ENCODE data around the gene SETSIP. TPM values are rescaled to one million over a fixed set of nuclear protein-coding genes. Genes with fewer than 3 reads are reported as not detected.
"Not testable (repeated sequence)": the region's sequence is repeated elsewhere in the genome, so short reads cannot be mapped to it uniquely, and the experiment has no call there.

The SETSIP gene
- total RNA-seq, 2 experiments from 2014 or later: not detected

DNA sequence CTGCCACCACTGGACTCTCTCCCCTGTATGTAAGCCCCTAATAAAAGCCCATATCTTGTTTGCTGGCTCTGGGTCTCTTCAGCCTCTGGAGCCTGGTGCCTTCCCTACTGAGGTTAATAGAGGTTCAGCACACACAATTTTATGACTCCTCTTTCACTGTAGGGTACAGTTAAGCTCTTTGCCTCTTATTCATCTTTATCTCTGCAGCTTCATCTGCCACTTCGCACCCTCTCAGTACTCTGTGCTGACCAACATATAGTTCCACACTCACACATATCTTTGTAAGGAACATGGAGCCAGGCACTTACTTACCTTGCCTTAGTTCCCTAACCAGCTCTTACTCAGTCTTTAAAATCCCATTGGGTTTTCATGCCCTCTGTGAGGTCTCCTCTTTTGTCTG lies 9.4 kb upstream of the SETSIP start:
- DNase-seq: no peak
- H3K9me3 Mint-ChIP-seq: peaks cover 14% of the 10 kb centered on the region
- ChIA-PET POLR2A (no interaction called here), CTCF (no interaction called here)
- no peaks in the 10 kb centered on the region for H3K27me3 Mint-ChIP-seq
- H3K36me3 Mint-ChIP-seq (ENCODE audit: low read depth): peaks cover 11% of the 10 kb centered on the region
- no peak overlapping the region for H3K4me3 Mint-ChIP-seq
- H3K4me1 Mint-ChIP-seq: peaks cover 17% of the 10 kb centered on the region
- H3K27ac Mint-ChIP-seq: no peak overlapping the region

DNA sequence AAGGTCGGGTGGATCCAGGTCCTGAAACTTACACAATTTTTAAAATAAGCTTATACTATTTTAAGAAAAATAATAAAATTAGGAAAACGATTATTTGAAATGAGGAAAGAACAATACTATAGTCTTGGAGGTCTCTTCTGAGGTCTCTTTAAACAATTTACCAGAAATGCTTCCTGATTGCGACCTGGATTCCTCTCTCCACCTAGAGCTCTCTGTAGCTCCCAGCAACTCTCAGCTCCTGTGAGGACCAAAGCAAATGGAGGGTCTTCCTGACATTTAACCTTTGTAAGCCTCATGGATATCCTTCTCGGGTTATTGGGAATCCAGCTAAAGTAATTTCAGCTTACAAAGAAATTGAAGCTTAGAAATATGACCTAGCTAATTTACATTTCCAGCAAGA lies 5.8 kb upstream of the SETSIP start:
- Mint-ChIP-seq H3K4me3 (peak overlapping the region; percentile 98), H3K4me1 (peaks cover 17% of the 10 kb centered on the region), H3K9me3 (peaks cover 14% of the 10 kb centered on the region), H3K36me3 (ENCODE audit: low read depth) (peaks cover 8% of the 10 kb centered on the region), H3K27ac (no peak overlapping the region), H3K27me3 (no peaks in the 10 kb centered on the region)
- POLR2A ChIA-PET: no interaction called here
- DNase-seq: no peak
- CTCF ChIA-PET: interaction anchor here (0.7 to 1.1 kb wide), 3 partner anchors 9 to 79 kb away, joined by 3 read pairs; no protein-coding TSS in a partner anchor

DNA sequence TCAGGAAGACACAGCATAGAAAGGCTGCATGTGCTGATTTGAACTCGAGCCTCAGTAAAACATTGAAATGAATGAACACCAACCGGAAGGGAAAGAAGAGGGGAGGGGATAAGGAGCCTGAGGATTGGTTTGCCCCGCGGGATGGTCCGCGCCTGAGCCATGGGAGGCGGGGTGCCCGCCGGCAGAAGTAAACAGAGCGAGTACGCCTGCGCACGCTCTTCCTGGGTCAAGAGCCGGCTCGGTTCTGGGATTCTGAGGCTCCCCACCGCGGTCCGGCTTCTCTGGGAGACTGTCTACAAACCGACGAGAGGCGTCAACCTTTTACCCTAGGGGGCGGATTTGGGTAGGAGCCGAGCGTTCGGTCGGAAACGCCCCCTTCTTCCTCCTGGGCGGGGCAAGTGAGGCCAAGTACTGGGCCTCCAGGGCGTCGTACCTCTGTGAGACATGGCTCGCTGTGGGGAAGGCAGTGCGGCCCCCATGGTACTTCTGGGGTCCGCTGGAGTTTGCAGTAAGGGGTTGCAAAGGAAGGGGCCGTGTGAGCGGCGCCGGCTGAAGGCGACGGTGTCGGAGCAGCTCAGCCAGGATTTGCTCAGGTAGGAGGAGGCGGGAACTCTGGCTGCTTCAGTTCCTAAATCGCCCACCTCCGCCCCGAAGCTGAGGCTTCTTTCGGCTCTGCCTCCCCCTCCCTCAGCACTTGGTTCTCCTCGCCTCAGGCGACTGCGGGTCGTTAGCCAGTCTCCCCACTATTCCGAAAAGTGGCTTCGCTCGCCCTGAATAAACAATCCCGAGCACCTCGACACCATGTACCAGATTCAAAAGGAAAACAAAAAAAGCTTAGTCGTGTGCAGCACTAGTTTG lies 5.1 kb upstream of the SETSIP start, which contains the start of gene BTBD8:
Gene BTBD8 (plus strand): TSS at position 218 of the 858 bp plus-strand sequence. CDS start 227 bp downstream, at position 445.
- ChIA-PET CTCF (interaction anchor here (0.9 to 1.1 kb wide), 2 partner anchors 10 to 22 kb away, joined by 3 read pairs; no protein-coding TSS in a partner anchor), POLR2A (no interaction called here)
- Mint-ChIP-seq H3K27ac (peak within 1 kb of the TSS; percentile 95), H3K9me3 (peaks cover 9% of the 10 kb centered on the region), H3K36me3 (ENCODE audit: low read depth) (peaks cover 4% of the 10 kb centered on the region), H3K4me3 (peak within 1 kb of the TSS; percentile 98), H3K27me3 (no peaks in the 10 kb centered on the region), H3K4me1 (peaks cover 17% of the 10 kb centered on the region)
- peak; percentile 87 for DNase-seq

DNA sequence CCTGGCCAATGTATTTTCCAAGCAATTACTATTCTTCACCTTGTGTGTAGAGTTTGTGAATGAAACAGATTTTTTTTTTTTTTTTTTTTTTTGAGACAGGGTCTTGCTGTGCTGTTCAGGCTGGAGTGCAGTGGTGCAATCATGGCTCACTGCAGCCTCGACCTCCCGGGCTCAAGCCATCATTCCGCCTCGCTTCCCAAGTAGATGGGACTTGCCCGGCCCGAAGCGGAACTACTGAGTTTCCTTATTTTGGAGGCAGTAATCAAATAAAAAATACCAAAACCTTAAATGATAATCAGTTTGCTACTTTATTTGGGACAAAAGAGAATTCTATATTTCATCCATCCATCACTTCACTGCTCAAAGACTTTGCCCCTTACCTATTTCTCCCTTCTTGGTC lies 4.2 kb upstream of the SETSIP start:
- Mint-ChIP-seq H3K9me3 (peaks cover 2% of the 10 kb centered on the region), H3K27me3 (peaks cover 1% of the 10 kb centered on the region), H3K4me1 (peaks cover 17% of the 10 kb centered on the region), H3K27ac (no peak overlapping the region), H3K4me3 (peak overlapping the region; percentile 98), H3K36me3 (ENCODE audit: low read depth) (peaks cover 4% of the 10 kb centered on the region)
- POLR2A ChIA-PET: no interaction called here
- CTCF ChIA-PET: no interaction called here
- no peak for DNase-seq

DNA sequence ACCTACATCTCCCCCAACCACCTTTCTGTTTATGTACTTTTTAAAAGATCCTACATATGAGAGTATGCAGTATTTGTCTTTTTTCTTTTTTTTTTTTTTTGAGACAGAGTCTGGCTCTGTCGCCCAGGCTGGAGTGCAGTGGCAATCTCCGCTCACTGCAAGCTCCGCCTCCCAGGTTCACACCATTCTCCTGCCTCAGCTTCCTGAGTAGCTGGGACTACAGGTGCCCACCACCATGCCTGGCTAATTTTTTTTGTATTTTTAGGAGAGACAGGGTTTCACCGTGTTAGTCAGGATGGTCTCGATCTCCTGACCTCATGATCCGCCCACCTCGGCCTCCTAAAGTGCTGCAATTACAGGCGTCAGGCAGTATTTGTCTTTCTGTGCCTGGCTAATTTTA lies 2.9 kb upstream of the SETSIP start:
- H3K36me3 Mint-ChIP-seq (ENCODE audit: low read depth); H3K4me3 Mint-ChIP-seq; DNase-seq; CTCF ChIA-PET; H3K9me3 Mint-ChIP-seq; H3K27ac Mint-ChIP-seq; H3K27me3 Mint-ChIP-seq: not testable (repeated sequence)
- H3K4me1 Mint-ChIP-seq: peaks cover 17% of the 10 kb centered on the region
- POLR2A ChIA-PET: interaction anchor here (0.6 kb wide), 1 partner anchor 177 kb away, joined by 15 read pairs; no protein-coding TSS in a partner anchor

DNA sequence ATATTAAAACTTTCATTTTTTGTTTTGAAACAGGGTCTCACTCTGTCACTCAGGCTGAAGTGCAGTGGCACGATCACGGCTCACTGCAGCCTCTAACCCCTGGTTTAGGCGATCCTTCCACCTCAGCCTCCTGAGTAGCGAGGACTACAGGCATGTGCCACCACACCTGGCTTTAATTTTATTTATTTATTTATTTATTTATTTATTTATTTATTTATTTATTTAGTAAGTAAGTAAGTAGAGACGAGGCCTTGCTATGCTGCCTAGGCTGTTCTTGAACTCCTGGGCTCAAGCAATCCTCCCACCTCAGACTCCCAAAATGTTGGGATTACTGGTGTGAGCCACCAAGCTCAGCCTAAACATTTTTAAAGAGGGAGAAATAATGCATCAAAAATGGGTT lies 1.2 kb upstream of the SETSIP start:
- H3K27ac Mint-ChIP-seq: no peak overlapping the region
- no peak for DNase-seq
- ChIA-PET POLR2A (no interaction called here), CTCF (interaction anchor here (0.9 to 1.1 kb wide), 3 partner anchors 12 to 62 kb away, joined by 3 to 5 read pairs (median 3); no protein-coding TSS in a partner anchor)
- no peaks in the 10 kb centered on the region for H3K9me3 Mint-ChIP-seq
- H3K4me1 Mint-ChIP-seq: peaks cover 12% of the 10 kb centered on the region
- H3K27me3 Mint-ChIP-seq: peaks cover 4% of the 10 kb centered on the region
- no peaks in the 10 kb centered on the region for H3K36me3 Mint-ChIP-seq (ENCODE audit: low read depth)
- H3K4me3 Mint-ChIP-seq: no peak overlapping the region

DNA sequence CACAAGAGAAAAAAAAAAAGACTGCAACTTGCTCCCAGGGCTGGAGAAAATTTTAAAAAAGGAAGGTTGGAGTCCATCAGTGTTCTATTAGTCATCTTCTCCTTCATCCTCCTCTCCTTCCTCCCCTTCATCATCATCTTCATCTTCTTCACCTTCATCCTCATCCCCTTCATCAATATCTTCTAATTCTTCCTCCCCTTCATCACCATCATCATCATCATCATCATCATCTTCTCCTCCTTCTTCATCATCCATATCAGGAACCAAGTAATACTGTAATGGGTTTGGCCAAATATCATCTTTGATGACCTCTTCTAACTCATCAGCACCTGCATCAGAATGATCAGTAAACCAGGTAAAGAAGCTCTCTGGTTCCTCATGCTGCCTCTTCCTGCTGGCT lies 765 bp downstream of the SETSIP start:
- H3K36me3 Mint-ChIP-seq (ENCODE audit: low read depth); DNase-seq; H3K9me3 Mint-ChIP-seq; H3K27ac Mint-ChIP-seq; POLR2A ChIA-PET; CTCF ChIA-PET; H3K4me3 Mint-ChIP-seq; H3K4me1 Mint-ChIP-seq; H3K27me3 Mint-ChIP-seq: not testable (repeated sequence)

DNA sequence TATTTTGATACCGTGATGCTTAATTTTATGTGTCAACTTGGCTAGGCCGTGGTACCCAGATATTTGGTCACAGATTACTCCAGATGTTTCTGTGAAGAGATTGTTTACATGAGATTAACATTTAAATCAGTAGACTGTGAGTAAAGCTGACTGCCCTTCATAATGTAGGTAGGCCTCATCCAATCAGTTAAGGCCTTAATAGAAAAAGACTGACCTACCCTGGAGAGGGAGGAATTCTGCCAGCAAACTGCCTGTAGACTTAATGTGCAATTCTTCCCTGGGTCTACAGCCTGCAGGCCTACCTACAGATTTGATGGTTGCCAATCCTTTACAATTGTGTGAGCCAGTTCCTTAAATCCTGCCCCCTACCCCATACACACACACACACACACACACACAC lies 4.3 kb downstream of the SETSIP start:
- H3K27me3 Mint-ChIP-seq: peaks cover 4% of the 10 kb centered on the region
- no peak for DNase-seq
- H3K36me3 Mint-ChIP-seq (ENCODE audit: low read depth): no peaks in the 10 kb centered on the region
- no peaks in the 10 kb centered on the region for H3K4me1 Mint-ChIP-seq
- no peak overlapping the region for H3K4me3 Mint-ChIP-seq
- H3K9me3 Mint-ChIP-seq: no peaks in the 10 kb centered on the region
- H3K27ac Mint-ChIP-seq: no peak overlapping the region
- POLR2A ChIA-PET: no interaction called here
- CTCF ChIA-PET: interaction anchor here (0.7 kb wide), 1 partner anchor 516 kb away, joined by 5 read pairs; no protein-coding TSS in a partner anchor

DNA sequence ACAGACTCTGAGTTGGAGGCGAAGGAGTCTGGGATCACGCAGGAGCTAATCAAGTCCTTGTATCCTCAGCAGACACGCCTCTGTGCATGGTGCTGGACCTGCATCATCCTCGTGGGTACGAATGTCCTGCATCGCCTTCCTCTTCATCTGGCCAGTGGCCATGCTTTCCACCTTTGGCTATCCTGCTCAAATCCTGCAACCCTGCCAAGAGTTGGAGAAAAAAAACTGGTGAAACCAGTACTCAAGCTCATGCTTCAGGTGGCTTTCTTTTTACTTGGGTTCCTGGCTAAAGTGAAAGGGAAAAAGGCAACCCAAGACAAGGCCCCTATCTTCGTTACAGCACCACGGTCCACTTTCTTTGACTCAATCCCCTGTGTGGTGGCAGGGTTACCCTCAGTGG lies 8.9 kb downstream of the SETSIP start:
- Mint-ChIP-seq H3K4me3 (no peak overlapping the region), H3K27ac (no peak overlapping the region), H3K4me1 (no peaks in the 10 kb centered on the region), H3K27me3 (peaks cover 2% of the 10 kb centered on the region), H3K36me3 (ENCODE audit: low read depth) (no peaks in the 10 kb centered on the region), H3K9me3 (no peaks in the 10 kb centered on the region)
- DNase-seq: no peak
- POLR2A ChIA-PET: no interaction called here
- CTCF ChIA-PET: no interaction called here

DNA sequence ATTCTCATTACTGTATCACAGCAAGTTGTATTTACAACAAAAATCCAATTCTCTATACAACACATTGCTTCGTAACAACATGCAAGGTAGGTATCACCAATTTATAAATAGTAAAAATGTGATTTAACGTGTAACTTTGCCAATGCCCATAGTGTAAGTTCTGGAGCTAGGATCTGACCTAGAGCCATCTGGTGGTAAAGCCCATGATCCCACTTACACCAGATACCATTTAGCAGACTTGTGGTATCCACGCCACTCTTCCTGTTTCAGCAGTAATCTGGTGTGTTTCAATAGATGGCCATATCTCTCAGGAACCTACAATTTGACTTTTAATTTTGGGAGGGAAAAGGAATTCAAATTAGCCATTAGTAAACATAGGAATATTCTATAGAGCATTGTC lies 10.2 kb downstream of the SETSIP start:
- no peaks in the 10 kb centered on the region for H3K36me3 Mint-ChIP-seq (ENCODE audit: low read depth)
- H3K27me3 Mint-ChIP-seq: peaks cover 2% of the 10 kb centered on the region
- no peak for DNase-seq
- H3K9me3 Mint-ChIP-seq: no peaks in the 10 kb centered on the region
- CTCF ChIA-PET: no interaction called here
- no peak overlapping the region for H3K4me3 Mint-ChIP-seq
- H3K27ac Mint-ChIP-seq: no peak overlapping the region
- H3K4me1 Mint-ChIP-seq: no peaks in the 10 kb centered on the region
- POLR2A ChIA-PET: no interaction called here

DNA sequence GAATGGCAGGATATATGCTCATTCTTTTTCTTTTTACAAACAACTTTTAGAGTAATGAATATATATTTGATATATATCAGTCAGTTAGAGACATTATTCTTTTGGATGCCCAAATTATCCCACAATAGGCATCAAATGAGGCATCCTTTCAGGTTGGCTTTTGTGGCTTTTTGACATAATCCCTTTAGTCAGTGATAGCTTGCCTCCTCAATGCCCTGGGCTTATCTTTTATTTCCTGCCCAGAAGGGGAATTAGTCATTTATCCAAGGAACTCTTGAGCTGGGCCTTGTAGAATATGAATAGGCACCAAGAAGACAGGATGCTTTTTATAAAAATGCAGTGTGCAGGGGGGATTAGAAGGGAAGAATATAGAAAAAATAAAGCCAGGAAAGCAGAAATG lies 23.3 kb downstream of the SETSIP start:
- Mint-ChIP-seq H3K4me3 (no peak overlapping the region), H3K27ac (no peak overlapping the region), H3K27me3 (peaks cover 12% of the 10 kb centered on the region), H3K4me1 (no peaks in the 10 kb centered on the region), H3K36me3 (ENCODE audit: low read depth) (no peaks in the 10 kb centered on the region), H3K9me3 (no peaks in the 10 kb centered on the region)
- ChIA-PET CTCF (no interaction called here), POLR2A (no interaction called here)
- DNase-seq: no peak

DNA sequence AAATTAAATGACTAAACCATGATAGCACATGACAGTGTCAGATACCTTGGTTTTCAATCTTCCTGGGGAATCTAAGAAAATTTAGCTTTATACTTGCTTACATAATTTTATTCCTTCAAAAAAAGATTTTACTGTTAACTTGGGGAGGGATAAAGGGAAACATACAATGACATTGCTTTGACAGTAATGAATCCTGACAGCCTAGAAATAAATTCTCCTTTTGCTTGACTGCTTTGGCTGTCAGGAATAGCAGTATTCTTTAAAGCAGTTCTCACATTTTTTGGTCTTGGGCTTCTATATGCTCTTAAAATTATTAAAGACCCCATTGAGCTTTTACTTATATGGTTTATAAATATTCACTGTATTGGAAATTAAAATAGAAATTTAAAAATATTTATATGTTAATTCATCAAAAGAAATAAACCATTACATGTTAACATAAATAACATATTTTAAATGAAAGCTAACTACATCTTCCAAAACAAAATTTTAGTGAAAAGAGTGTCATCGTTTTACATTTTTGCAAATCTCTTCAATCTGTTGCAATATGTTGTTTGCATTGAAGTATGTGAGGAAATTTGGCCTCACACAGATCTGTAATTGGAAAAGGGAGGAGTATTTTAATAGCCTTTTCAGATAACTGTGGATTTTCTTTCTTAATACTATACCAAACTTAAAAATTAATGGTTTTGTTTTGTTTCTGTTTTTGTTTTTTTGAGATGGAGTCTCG lies 29.3 kb downstream of the SETSIP start:
- ChIA-PET POLR2A (no interaction called here), CTCF (no interaction called here)

DNA sequence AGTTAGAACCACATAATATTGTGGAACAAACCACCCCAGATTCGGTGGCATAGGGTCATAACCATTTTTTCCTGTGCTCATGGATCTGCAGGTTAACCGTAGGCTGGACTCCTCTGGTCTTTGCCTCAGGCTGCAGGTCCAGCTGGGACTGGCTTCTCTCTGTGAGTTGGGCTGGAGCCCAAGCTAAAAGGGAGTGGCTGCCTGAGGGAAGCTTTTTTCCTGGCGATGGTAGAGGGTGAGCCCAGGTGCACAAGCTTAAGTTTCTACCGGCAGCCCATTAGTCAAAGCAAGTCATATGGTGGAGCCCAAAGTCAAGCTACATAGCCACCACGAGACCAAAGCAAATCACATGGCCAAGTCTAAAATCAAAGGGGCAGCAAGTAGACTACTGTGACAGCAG lies 31.6 kb downstream of the SETSIP start:
- DNase-seq: no peak
- ChIA-PET CTCF (no interaction called here), POLR2A (no interaction called here)

More for the DNA sequence above, 29.3 kb downstream of the SETSIP start:
- Mint-ChIP-seq H3K27me3 (peaks cover 3% of the 10 kb centered on the region), H3K4me3 (no peak overlapping the region), H3K36me3 (ENCODE audit: low read depth) (no peaks in the 10 kb centered on the region), H3K9me3 (no peaks in the 10 kb centered on the region), H3K4me1 (no peaks in the 10 kb centered on the region), H3K27ac (no peak overlapping the region)
- no peak for DNase-seq

More for the DNA sequence above, 31.6 kb downstream of the SETSIP start:
- Mint-ChIP-seq H3K27ac (no peak overlapping the region), H3K4me1 (no peaks in the 10 kb centered on the region), H3K27me3 (peaks cover 3% of the 10 kb centered on the region), H3K4me3 (no peak overlapping the region), H3K36me3 (ENCODE audit: low read depth) (no peaks in the 10 kb centered on the region), H3K9me3 (no peaks in the 10 kb centered on the region)

Measured in activated CD4-positive, alpha-beta T cell treated with anti-CD3 and anti-CD28 coated beads, Interleukin-2, amount 10 ng/mL, durations not matched to agents 7 days and 5 days (primary cell).